HG03469 (cell line): ENCODE data around the gene USH1G.
"Not testable (repeated sequence)": the region's sequence is repeated elsewhere in the genome, so short reads cannot be mapped to it uniquely, and the experiment has no call there.

Experiments
- ATAC-seq: cut with Tn5 transposase; IDR thresholded peaks from one replicate; pipeline ENCODE4 v1.9.1; 2021; ENCODE audit warnings: mild to moderate bottlenecking, moderate library complexity, moderate number of reproducible peaks; ENCODE audit not compliant: unreplicated experiment

The USH1G gene

DNA sequence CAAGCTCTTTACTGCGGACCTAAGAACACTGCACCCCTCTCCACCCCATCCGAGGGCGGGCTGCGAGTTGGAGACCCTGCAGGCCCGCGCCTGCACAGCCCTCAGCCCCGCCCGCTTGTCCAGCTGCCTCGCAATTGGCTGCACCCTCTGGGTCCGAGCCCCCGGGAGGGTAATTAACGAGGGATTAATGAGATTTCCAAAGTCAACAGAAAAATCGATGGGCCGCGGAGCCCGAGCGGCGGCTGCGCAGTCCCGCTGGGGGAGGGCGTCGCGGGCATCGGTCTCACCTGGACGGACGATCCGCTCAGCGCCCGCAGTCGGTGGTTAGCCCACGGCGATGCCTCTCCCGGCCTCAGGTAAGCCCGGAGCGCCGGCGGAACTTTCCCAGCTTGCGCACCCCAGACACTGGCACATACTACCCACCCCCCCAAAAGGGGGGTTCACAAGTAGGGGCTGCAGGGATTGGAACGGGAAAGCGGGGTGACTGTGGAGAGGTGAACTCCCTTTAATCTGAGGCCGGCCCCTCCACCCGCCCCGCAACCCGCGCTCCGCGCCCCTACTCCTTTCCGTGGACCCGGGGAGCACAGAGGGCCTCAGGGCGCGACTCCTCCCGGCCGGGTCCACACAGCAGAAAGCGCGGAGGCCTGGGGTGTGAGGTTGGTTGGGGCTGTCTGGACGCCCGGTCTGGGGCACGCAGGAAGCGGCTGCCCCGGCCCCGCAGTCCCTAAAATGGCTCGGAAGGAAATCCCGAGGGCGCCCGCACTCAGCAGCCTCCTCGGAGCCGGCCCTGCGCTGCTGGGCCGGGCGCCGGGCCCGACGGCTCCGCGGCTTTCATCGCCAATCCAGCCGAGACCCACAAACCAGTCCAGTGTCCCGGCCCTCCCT lies 12.8 kb upstream of the USH1G start, which contains the start of gene OTOP3:
Gene OTOP3, plus strand, starts transcription at position 314 of the 885 bp plus-strand sequence. Its CDS starts 24 bp downstream, at position 338.
- no peak for ATAC-seq

DNA sequence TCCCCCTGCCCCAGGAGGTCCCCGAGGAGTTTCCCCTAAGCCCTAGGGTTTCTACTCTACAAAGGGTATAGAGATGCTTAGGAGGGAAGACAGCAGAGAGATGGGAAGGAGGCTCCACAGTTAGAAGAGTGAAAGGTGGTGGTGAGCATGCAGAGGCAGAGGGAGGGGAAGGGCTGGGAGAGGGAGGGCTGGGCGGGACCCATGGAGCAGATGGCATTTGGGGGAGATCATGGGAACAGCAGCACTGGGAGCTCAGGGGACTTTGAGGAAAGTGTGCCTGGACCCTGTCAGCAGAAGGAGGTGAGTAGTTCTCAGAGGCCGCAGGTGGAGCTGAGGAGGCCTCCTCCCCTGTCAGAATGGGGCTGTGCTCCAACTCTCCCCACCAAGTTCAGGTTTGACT lies 12.0 kb upstream of the USH1G start:
- no peak for ATAC-seq

DNA sequence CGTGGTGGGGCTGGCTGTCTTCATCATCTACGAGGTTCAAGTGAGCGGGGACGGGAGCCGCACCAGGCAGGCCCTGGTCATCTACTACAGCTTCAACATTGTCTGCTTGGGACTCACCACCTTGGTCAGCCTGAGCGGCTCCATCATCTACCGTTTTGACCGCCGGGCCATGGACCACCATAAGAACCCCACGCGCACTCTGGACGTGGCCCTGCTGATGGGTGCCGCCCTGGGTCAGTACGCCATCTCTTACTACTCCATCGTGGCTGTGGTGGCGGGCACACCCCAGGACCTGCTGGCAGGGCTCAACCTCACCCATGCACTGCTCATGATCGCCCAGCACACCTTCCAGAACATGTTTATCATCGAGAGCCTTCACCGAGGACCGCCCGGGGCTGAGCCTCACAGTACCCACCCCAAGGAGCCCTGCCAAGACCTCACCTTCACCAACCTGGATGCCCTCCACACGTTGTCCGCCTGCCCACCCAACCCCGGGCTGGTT lies 7.5 kb upstream of the USH1G start:
- no peak for ATAC-seq

DNA sequence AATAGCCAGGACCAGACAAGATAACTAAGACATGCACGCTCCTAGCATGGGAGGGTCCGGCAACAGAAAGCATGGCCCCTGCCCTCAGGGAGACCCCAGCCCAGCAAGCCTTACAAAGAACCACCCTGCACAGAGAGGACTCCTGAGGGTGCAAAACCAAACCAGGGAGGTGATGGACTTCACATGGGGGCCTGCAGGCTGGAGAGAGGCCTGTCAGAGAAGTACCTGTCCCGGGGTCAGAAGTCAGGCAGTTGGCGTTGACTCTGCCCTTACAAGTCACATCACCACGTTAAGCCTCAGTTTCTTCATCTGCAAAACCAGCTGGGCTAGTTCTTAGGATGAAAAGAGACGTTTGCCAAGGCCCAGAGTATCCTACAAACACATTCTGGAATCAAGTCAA lies 5.7 kb upstream of the USH1G start:
- ATAC-seq: no peak

DNA sequence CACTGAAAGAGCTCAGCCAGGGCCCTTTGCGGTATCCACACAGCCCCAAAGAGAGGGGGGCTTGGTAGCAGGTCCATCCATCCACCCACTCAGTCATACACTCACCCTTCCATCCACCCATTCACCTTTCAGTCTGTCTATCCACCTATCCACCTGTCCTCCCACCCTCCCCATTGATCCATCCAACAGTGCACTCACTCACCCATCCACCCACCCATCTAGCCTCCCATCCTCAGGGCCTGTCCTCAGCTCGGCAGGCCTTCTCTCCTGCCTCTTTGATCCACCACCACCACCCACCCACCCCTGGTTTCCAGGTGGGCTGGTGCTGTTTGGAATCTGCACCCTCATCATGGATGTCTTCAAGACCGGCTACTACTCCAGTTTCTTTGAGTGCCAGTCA lies 2.2 kb upstream of the USH1G start:
- ATAC-seq: no peak

DNA sequence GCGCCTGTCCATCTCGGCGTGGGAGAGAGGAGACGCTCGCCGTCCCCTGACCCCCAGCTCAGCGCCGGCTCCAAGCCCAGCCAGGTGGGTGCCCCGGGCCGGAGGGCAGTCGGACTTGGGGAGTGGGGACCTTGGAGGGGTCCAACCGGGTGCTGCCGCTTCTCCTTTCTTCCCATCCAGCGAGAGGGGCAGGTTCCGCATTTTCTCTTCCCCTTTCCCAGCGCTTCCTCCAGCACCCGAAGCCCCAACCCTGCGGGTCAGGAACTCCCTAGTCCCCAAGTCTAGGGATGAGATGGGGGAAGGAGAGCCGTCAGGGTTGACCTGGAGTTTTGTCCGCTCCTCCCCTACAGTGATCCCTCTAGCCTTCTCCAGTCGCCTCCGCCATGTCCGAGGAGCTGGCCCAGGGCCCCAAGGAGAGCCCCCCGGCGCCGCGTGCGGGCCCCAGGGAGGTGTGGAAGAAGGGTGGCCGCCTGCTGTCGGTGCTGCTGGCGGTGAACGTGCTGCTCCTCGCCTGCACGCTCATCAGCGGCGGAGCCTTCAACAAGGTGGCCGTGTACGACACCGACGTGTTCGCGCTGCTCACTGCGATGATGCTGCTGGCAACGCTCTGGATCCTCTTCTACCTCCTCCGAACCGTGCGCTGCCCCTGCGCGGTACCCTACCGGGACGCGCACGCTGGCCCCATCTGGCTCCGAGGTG lies 1.3 kb upstream of the USH1G start, which contains the start of gene OTOP2:
Gene OTOP2, plus strand, starts transcription at position 24 of the 699 bp plus-strand sequence. Its CDS starts 360 bp downstream, at position 384.
- ATAC-seq: no peak

DNA sequence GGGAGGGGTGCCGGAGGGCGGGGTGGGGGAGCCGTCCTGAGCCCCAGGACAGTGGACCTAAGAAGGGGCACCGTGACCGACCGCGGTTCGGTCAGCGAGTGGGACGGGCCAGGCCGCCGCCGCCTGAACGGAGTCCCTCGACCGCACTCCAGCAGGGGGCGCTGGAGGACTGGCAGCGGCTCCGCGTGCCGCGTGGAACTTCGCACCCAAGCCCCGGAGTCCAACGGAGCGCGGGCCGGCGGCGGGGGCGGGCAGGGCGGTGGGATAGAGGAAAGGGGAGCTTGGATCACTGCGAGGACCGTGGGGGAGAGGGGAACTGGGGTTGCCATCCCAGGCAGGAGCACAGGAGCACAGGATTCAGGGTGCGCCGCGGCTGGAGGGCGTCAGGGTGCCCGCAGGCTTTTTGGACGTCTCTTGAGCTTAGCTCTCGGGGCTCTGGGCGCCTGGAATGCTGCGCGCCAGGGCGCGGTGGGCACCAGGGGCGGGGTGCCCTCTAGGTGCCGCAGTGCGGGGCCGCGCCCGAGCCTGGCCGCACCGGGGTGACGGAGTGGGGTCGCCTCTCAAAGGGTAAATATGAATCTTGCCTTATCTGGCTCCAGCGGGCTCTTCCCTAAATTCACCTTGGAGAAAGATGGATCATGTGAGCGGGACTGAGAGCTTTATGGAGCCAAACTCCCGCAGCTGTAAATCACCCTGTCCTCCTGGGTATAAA lies 639 bp upstream of the USH1G start:
- ATAC-seq: no peak

DNA sequence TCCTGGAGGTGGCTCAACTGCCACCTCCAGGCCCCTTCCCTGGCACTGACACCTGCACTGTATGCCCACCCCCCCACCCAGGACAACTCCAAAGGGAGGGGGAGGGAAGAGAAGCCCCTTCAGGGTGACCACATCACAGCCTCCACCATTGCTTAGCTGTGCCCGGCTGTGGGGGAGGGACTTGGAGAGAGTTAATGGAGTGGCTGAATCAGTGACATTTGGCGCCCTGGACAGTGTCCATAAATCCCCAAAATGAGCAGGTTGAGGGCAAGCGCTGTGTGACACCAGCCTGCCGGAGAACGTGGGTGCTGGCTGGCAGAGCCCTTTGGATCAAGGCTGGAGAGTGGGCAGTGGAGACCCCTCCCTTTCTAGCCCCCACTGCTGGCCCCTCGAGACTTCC lies 883 bp downstream of the USH1G start:
- ATAC-seq: no peak

DNA sequence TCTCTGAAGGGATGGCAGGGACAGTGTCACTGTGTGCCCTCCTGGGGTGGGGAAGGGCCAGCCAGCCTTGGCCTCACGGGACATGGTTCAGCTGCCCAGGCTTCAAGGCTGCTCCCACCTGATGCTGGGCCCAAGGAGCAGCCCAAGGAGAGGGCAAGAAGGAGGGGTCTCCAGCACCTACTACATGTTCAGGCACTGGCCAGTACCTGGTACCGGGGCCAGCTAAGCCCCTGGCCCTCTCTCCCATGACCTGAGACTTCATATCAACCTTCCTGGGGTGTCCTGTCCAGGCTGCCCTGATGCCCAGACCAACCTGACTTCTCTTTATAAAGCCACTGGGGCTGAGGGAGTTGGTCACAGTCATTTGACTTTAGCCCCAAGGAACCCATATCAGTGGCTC lies 1.3 kb downstream of the USH1G start:
- ATAC-seq: no peak

DNA sequence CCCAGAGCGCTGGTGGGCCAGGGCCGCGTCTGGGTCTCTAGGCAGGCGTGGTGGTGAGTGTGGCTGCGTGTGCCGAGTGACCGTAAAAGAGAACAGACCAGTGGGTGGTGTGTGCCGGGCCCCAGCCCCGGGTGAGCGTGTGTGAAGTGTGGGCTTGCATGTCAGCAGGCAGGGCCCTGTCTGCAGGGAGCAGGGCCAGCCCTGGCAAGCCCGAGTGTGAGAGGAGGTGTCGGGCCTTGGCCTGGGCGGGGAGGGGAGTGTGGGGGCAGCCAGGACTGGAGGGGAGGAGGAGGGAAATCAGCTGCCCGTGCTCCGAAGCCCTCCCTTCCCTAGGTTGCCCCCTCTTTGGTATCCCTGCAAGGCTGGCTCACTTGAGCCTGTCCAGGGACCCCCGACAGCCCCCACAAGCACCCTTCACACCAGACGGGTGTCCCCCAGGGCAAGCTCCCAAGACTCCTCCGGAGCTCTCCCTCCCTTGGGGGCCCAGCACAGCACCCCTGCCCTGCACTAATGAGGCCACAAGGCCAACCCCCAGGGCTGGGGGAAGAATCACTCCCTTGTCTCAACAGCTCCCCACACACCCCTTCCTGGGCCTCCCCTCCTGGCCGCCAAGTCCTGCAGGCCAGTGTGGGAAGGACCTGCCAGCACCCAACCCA lies 1.9 kb downstream of the USH1G start:
- ATAC-seq: no peak

DNA sequence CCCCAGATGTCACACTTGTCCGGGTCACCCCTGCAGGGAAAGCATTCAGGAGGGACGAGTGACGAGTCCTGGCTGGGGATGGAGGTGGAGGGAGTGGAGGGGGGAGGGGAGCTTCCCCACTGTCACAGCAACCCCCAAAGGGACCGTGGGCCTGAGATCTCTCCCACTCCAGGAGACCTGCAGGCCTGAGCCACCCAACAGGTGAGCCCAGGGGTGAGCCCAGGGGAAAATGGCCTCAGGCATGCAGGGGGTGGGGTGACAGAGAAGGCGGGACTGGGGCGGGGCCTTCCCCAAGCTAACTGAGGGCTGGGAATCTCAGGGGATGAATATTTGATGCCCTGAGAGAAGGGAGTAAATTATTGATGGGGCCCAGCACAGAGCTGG lies 2.4 kb downstream of the USH1G start:
- ATAC-seq: no peak

DNA sequence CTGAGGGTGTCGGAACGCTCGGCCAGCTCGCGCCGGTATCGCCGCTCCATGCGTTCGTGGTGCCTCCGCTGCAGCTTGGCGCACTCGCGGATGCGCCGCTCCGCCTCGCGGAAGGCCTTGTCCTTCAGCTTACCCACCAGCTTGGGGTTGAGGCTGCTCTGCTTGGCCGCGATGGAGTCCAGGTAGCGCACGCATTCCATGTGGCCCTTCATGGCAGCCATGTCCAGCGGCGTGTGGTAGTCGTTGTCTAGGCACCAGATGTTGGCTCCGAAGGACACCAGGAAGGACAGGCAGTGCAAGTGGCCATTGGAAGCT lies 2.8 kb downstream of the USH1G start:
- no peak for ATAC-seq

DNA sequence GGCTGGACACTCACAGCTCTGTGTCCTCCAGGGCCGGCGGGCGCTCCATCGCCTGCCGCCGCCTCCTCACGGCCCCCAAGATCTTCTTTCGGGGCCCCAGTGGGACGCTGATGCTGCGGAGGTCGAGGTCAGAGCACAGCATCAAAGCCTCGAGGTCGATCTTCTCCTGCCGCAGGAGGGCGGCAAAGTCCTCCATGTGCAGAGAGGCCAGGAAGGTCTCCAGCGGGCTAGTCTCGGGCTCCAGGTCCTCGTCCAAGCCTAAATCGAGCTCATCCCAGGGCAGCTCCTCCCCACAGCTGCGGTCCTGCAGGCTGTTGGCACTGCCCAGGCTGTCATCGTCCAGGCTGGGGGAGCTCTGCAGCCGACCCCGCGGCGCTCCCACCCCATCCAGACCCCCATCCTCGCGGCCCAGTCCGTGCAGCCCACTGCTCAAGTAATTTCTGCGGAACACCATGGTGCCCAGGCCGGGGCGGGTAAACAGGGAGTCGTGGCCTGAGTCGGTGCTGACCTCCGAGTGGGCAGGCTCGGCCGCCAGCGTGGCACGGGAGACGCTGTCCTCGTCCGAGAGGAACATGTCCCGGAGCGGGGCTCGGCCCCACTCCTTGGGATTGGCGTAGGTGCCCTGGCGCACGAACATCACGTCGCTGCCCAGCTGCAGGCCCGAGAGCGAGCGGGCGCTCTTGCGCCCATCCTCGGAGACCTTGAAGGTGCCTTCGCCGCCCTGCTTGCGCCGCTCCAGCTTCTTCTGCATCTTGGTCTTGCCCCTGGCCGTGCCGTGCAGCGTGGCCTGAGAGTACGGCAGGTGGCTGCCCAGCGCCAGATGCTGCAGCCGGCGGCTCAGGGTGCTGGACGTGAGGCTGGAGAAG lies 3.4 kb downstream of the USH1G start:
- ATAC-seq: no peak

DNA sequence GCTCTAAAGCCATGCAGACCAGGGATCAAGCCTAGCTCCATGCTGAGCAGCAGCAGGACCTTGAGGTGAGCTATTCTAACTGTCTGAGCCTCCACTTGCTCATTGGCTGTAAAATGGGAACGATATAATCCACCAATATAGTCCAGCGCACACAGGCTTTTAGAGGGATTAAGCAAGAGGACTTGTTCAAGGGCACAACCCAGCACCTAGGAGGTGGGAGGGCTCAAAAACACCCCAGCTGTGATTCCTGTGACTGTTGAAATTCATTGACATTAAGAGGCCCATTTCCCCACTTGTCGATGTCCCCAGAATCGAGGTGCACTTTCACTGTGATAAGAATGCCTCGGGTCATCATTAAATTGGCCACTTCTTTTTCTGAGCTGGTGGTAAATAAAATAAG lies 4.1 kb downstream of the USH1G start:
- no peak for ATAC-seq

DNA sequence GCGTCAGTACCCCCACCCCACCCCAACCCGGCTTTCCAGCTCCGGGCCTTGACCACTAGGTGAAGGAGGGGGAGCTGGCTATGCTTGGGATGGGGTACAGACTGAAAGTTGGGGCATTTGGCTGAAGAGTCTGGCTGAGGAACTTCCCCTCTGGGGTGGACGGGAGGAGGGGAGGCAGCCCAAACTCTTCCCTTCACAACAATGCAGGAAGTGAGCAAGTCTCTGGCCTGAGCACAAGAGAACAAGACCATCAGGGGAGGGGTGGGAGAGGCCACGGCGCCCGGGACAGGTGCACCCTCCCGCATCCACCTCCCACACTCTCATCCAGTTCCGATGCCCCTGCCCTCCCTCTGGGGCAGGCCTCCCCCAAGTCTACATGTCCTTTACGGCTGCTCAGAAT lies 5.6 kb downstream of the USH1G start:
- ATAC-seq: no peak

DNA sequence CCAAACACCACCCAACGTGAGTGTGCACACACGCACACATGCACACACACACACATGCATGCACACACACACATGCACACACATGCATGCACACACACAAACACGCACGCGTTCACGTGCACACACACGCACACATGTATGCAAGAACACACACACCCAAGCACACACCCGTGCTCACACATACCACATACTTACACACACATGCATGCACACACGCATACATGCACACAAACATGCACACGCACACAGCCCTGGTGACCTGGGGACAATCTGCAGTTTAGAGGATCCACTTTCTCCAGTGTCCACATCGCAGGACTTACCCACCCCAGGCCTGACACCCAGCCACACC lies 6.2 kb downstream of the USH1G start:
- ATAC-seq: no peak

DNA sequence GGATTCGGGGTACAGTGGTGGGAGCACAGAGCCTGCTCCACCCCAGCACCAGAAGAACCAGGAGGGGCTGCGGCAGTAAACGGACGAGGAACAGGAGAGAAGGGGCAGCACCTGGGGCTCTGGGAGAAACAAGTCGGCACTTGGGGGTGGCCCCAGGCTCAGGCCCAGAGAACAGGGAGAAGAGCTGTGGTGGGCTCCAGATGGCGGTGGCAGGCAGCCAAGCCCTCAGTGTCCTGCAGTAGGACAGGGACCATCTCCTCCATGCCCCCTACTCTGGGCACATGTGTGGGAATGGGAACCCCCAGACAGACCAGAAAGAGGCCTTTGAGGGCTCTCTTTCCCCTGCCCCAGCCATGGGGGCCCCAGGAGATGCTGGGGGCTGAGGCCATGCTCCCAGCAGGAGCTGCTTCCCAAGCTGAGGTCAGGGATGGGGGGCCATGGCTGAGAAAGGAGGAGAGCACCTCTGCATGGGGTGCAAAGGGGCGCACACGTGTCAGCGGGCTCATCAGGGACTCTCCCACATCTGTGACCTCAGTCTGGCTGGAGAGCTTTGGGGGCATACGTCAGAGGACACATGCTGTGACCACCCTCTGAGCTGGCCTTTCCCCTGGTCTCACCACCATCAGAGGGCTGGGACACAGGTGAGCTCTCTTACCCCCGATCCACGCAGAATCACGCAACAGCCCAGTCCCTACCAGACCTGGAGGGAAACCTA lies 6.8 kb downstream of the USH1G start:
- no peak for ATAC-seq

DNA sequence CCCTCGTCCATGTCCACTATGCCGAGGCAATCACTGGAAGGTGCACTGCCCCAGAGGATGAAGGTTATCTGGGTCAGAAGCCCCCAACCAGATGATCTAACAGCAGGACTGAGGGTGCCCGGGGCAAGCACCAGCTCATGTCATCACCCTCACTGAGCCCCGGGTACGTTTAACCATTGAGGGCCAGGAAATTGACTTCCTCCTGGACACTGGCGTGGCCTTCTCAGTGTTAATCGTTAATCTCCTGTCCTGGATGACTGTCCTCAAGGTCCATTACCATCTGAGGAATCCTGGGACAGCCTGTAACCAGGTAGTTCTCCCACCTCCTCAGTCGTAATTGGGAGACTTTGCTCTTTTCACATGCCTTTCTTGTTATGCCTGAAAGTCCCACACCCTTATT lies 11.6 kb downstream of the USH1G start:
- ATAC-seq: not testable (repeated sequence)

DNA sequence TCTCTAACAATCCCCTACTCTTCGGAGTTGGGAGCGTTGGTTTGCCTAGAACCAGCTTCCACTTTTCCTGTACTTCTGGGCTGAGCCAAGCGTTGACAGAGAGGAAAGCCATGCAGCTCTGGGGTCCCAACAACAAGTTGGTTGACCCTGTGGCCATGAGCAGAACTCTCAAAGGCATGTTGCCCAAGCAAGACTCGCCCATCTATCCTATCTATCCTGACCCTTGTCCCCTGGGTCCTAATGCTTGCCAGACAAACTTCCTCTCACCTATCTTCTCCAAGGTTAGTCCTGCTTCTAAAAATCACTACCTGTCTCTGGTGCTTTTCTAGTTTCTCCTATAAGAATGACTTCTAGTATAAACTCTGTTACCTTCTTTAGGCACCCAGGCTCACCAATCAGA lies 14.0 kb downstream of the USH1G start:
- not testable (repeated sequence) for ATAC-seq
